ENCODE measurements around the gene UBAC2. TPM values are rescaled to one million over a fixed set of nuclear protein-coding genes. Genes with fewer than 3 reads are reported as not detected.

The UBAC2 gene
- total and polyA plus RNA-seq, 2 of the 4 experiments (the other 2 are of a cell fraction) = 20.8 to 36.3 TPM

DNA sequence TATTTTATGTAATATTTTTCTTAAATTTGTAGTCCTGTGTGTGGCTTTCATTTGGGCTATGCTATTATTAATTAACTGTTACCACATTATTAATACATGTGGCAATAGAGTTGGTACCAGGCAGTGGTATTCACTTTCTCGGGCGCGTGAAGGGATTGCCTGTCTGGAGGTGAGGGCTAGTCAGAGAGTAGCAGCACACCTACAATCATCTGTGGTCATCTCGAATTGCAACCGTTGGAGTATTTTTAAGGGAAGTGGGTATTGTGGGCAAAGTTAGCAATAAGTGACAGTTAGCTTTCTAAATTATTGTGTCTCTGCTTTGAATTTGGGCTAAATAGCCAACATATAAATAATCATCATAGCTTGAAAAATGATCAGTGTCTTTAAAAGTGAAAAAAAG is 77.5 kb downstream of the UBAC2 start:
- in situ Hi-C loops (cut with MboI; ENCODE audit: low sequenced_read_pairs) = no loop called here
- intact Hi-C loops (cut with micrococcal nuclease) = no loop called here

More for the DNA sequence above, 77.5 kb downstream of the UBAC2 start:
- Histone ChIP-seq H3K27ac (ENCODE audit: insufficient read depth, low read length) (no peak overlapping the region), H2BK20ac (ENCODE audit: low read depth, low read length) (no peak overlapping the region), H3K4me1 (ENCODE audit: control insufficient read depth, insufficient read depth, low read length) (peaks cover 3% of the 10 kb centered on the region; the same call in 1 of the 2 replicates), H4K20me1 (ENCODE audit: insufficient read depth, low read length) (no peaks in the 10 kb centered on the region; the same call in 1 of the 2 replicates), H3K4me3 (ENCODE audit: insufficient read depth, low read depth, low read length) (no peak overlapping the region), H3K18ac (ENCODE audit: low read depth, low read length) (no peak overlapping the region), H4K8ac (ENCODE audit: low read depth in 2 of 2, low read length in 2 of 2) (no peak overlapping the region), H2AK5ac (ENCODE audit: low read depth, low read length) (no peak overlapping the region), H3K9ac (ENCODE audit: low read depth, low read length) (no peak overlapping the region), H3K36me3 (ENCODE audit: control insufficient read depth, insufficient read depth, low read length) (no peaks in the 10 kb centered on the region), H3K9me3 (ENCODE audit: control insufficient read depth, insufficient read depth, low read length) (no peaks in the 10 kb centered on the region), H3K79me1 (ENCODE audit: low read depth in 1 of 2, low read length in 2 of 2) (peaks cover 3 to 9% of the 10 kb centered on the region in 2 experiments; a peak in 2 of 4 replicates), H3K9me1 (ENCODE audit: insufficient read depth, low read length) (no peaks in the 10 kb centered on the region), H2BK5ac (ENCODE audit: low read depth, low read length, poor library complexity, severe bottlenecking) (no peak overlapping the region), H2BK15ac (ENCODE audit: low read depth, low read length) (no peak overlapping the region), H4K91ac (ENCODE audit: insufficient read depth, low read depth, low read length) (no peak overlapping the region), H3K23ac (ENCODE audit: low read depth, low read length) (no peak overlapping the region), H2BK120ac (ENCODE audit: low read depth, low read length) (no peak overlapping the region), H2AK9ac (replicated peaks; ENCODE audit: low read depth, low read length, poor library complexity) (no peak overlapping the region), H4K5ac (ENCODE audit: low read depth, low read length) (no peak overlapping the region), H3K4me2 (ENCODE audit: low read depth, low read length) (no peak overlapping the region), H3K27me3 (ENCODE audit: control insufficient read depth, insufficient read depth, low read length) (no peaks in the 10 kb centered on the region), H3K4ac (ENCODE audit: low read depth, low read length) (no peak overlapping the region), H3K56ac (ENCODE audit: extremely low read depth, insufficient read depth, low read length) (no peak overlapping the region), H3K14ac (replicated peaks; ENCODE audit: low read depth, low read length) (no peak overlapping the region), H2AFZ (replicated peaks; ENCODE audit: low read length, poor library complexity) (no peak overlapping the region)
- no CpG with 5 or more reads among the region's 5 CpGs for WGBS, 2 experiments (ENCODE audit: extremely low coverage in 2 of 2, insufficient read length in 1 of 2)
- no TSS peak for BruUV-seq (replicated peaks)
- DNase-seq = no peak
- dilution Hi-C loops (cut with HindIII; ENCODE audit: low sequenced_read_pairs, unreplicated experiment) = no loop called here
- ChIA-PET CTCF (no interaction called here), POLR2A (ENCODE audit: unreplicated experiment) (no interaction called here)
- TF ChIP-seq, protein P1, sequence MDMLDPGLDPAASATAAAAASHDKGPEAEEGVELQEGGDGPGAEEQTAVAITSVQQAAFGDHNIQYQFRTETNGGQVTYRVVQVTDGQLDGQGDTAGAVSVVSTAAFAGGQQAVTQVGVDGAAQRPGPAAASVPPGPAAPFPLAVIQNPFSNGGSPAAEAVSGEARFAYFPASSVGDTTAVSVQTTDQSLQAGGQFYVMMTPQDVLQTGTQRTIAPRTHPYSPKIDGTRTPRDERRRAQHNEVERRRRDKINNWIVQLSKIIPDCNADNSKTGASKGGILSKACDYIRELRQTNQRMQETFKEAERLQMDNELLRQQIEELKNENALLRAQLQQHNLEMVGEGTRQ (IDR thresholded peaks at IDR 0.05; ENCODE audit: low read depth, low read length) = no peak
- TF ChIP-seq, protein P2, sequence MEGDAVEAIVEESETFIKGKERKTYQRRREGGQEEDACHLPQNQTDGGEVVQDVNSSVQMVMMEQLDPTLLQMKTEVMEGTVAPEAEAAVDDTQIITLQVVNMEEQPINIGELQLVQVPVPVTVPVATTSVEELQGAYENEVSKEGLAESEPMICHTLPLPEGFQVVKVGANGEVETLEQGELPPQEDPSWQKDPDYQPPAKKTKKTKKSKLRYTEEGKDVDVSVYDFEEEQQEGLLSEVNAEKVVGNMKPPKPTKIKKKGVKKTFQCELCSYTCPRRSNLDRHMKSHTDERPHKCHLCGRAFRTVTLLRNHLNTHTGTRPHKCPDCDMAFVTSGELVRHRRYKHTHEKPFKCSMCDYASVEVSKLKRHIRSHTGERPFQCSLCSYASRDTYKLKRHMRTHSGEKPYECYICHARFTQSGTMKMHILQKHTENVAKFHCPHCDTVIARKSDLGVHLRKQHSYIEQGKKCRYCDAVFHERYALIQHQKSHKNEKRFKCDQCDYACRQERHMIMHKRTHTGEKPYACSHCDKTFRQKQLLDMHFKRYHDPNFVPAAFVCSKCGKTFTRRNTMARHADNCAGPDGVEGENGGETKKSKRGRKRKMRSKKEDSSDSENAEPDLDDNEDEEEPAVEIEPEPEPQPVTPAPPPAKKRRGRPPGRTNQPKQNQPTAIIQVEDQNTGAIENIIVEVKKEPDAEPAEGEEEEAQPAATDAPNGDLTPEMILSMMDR (conservative IDR thresholded peaks at IDR 0.05; ENCODE audit: low read depth, low read length) = no peak
- TF ChIP-seq MAZ (IDR thresholded peaks at IDR 0.05; ENCODE audit: borderline replicate concordance, low read depth, low read length) = no peak
- ATAC-seq (ENCODE audit: low read depth) = no peak

All from IMR-90 (cell line).